ENCODE measurements around the gene SREK1IP1.
A peak's percentile ranks its signal among the peaks of the same experiment; 100 is the strongest.

Gene SREK1IP1

GRCh38 chr5:64773533-64773932 is 5.0 kb upstream of the SREK1IP1 start:
- Histone ChIP-seq H2BK15ac (ENCODE audit: low read length) (no peak overlapping the region), H3K9ac (ENCODE audit: low read depth, low read length, poor library complexity) (no peak overlapping the region), H2BK120ac (ENCODE audit: low read depth, low read length) (no peak overlapping the region), H2AK5ac (ENCODE audit: low read depth, low read length) (no peak overlapping the region), H3K27ac (replicated peaks; ENCODE audit: low read length) (no peak overlapping the region), H3K9me3 (replicated peaks in 1 of 2; ENCODE audit: control insufficient read depth in 2 of 2, insufficient read depth in 1 of 2, low read depth in 1 of 2, low read length in 2 of 2) (no peaks in the 10 kb centered on the region), H2AFZ (ENCODE audit: low read length) (no peak overlapping the region), H3K4me1 (ENCODE audit: control insufficient read depth in 2 of 2, insufficient read depth in 1 of 2, low read depth in 1 of 2, low read length in 2 of 2) (peaks cover 2 to 5% of the 10 kb centered on the region in 2 donors), H2BK12ac (ENCODE audit: low read length) (no peak overlapping the region), H3K36me3 (replicated peaks in 1 of 2; ENCODE audit: control insufficient read depth in 2 of 2, insufficient read depth in 2 of 2, low read length in 2 of 2) (peaks cover 0 to 36% of the 10 kb centered on the region in 2 donors), H3K4ac (ENCODE audit: low read length) (no peak overlapping the region), H3K4me3 (ENCODE audit: low read length in 2 of 2) (no peak overlapping the region), H3K18ac (ENCODE audit: low read length) (no peak overlapping the region), H4K8ac (ENCODE audit: low read depth, low read length) (no peak overlapping the region), H3K79me1 (ENCODE audit: low read depth, low read length) (no peaks in the 10 kb centered on the region), H3K4me2 (ENCODE audit: insufficient read depth, low read length, poor library complexity, severe bottlenecking) (no peak overlapping the region), H2BK5ac (ENCODE audit: low read length) (no peak overlapping the region), H4K91ac (ENCODE audit: low read depth, low read length, poor library complexity) (no peak overlapping the region), H3K27me3 (ENCODE audit: control insufficient read depth in 3 of 3, insufficient read depth in 3 of 3, low read depth in 1 of 3, low read length in 3 of 3) (no peaks in the 10 kb centered on the region), H3K14ac (ENCODE audit: low read length) (no peak overlapping the region), H3K23ac (ENCODE audit: low read depth, low read length, poor library complexity) (no peak overlapping the region)
- DNase-seq (ENCODE audit: low spot score) = no peak
- WGBS, 2 donors (ENCODE audit: extremely low coverage in 2 of 2, insufficient read length in 2 of 2, insufficient replicate concordance in 1 of 2) = no CpG with 5 or more reads among the region's 1 CpG

DNA sequence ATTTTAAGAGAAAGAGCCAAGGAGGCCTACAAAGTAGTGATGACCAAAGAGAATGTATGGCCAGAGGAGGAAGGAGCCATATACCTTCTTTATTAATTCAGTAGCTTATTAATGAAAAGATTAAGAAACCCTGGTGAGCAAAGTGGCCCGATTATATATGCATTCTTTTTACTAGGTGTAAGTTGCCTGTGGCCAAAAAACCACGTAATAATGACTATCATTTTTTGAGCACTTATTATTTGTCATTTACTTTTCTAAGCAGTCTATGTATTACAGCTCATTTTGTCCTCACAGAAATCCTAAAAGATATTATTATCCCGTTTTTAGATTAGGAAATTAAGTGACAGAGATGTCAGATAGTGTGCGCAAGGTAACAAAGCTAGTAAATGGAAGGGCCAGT is 3.2 kb upstream of the SREK1IP1 start:
- no peak overlapping the region for H3K4me2 ChIP-seq (ENCODE audit: insufficient read depth, low read length, poor library complexity, severe bottlenecking)
- no peak overlapping the region for H2BK12ac ChIP-seq (ENCODE audit: low read length)
- no peak overlapping the region for H2BK120ac ChIP-seq (ENCODE audit: low read depth, low read length)
- no peak overlapping the region for H3K27ac ChIP-seq (replicated peaks; ENCODE audit: low read length)
- H3K27me3 ChIP-seq (ENCODE audit: control insufficient read depth in 3 of 3, insufficient read depth in 3 of 3, low read depth in 1 of 3, low read length in 3 of 3) = no peaks in the 10 kb centered on the region
- no peak overlapping the region for H3K4ac ChIP-seq (ENCODE audit: low read length)
- peaks cover 0 to 28% of the 10 kb centered on the region in 2 donors for H3K36me3 ChIP-seq (replicated peaks in 1 of 2; ENCODE audit: control insufficient read depth in 2 of 2, insufficient read depth in 2 of 2, low read length in 2 of 2)
- H3K18ac ChIP-seq (ENCODE audit: low read length) = no peak overlapping the region
- no peak overlapping the region for H3K23ac ChIP-seq (ENCODE audit: low read depth, low read length, poor library complexity)
- H3K79me1 ChIP-seq (ENCODE audit: low read depth, low read length) = no peaks in the 10 kb centered on the region
- no peak overlapping the region for H3K14ac ChIP-seq (ENCODE audit: low read length)
- H2AK5ac ChIP-seq (ENCODE audit: low read depth, low read length) = no peak overlapping the region
- peaks cover 5 to 10% of the 10 kb centered on the region in 2 donors for H3K4me1 ChIP-seq (ENCODE audit: control insufficient read depth in 2 of 2, insufficient read depth in 1 of 2, low read depth in 1 of 2, low read length in 2 of 2)
- H4K8ac ChIP-seq (ENCODE audit: low read depth, low read length) = no peak overlapping the region
- no peak overlapping the region for H2BK15ac ChIP-seq (ENCODE audit: low read length)
- H2AFZ ChIP-seq (ENCODE audit: low read length) = no peak overlapping the region
- no peaks in the 10 kb centered on the region for H3K9me3 ChIP-seq (replicated peaks in 1 of 2; ENCODE audit: control insufficient read depth in 2 of 2, insufficient read depth in 1 of 2, low read depth in 1 of 2, low read length in 2 of 2)
- H3K4me3 ChIP-seq (ENCODE audit: low read length in 2 of 2) = no peak overlapping the region
- no peak for DNase-seq (ENCODE audit: low spot score)
- WGBS, 2 donors (ENCODE audit: extremely low coverage in 2 of 2, insufficient read length in 2 of 2, insufficient replicate concordance in 1 of 2) = no CpG with 5 or more reads among the region's 4 CpGs
- no peak overlapping the region for H2BK5ac ChIP-seq (ENCODE audit: low read length)
- H3K9ac ChIP-seq (ENCODE audit: low read depth, low read length, poor library complexity) = no peak overlapping the region
- H4K91ac ChIP-seq (ENCODE audit: low read depth, low read length, poor library complexity) = no peak overlapping the region

- DNase-seq (ENCODE audit: low spot score) = no peak
- Histone ChIP-seq H4K8ac (ENCODE audit: low read depth, low read length) (no peak overlapping the region), H3K4me1 (ENCODE audit: control insufficient read depth in 2 of 2, insufficient read depth in 1 of 2, low read depth in 1 of 2, low read length in 2 of 2) (peaks cover 10 to 12% of the 10 kb centered on the region in 2 donors), H3K79me1 (ENCODE audit: low read depth, low read length) (peaks cover 2% of the 10 kb centered on the region), H3K4ac (ENCODE audit: low read length) (no peak overlapping the region), H2BK120ac (ENCODE audit: low read depth, low read length) (no peak overlapping the region), H3K27ac (replicated peaks; ENCODE audit: low read length) (no peak overlapping the region), H2BK5ac (ENCODE audit: low read length) (no peak overlapping the region), H3K27me3 (ENCODE audit: control insufficient read depth in 3 of 3, insufficient read depth in 3 of 3, low read depth in 1 of 3, low read length in 3 of 3) (no peaks in the 10 kb centered on the region), H2AFZ (ENCODE audit: low read length) (peak overlapping the region; percentile 91), H3K9me3 (replicated peaks in 1 of 2; ENCODE audit: control insufficient read depth in 2 of 2, insufficient read depth in 1 of 2, low read depth in 1 of 2, low read length in 2 of 2) (no peaks in the 10 kb centered on the region), H3K4me2 (ENCODE audit: insufficient read depth, low read length, poor library complexity, severe bottlenecking) (peak overlapping the region; percentile 91), H4K91ac (ENCODE audit: low read depth, low read length, poor library complexity) (no peak overlapping the region), H3K9ac (ENCODE audit: low read depth, low read length, poor library complexity) (no peak overlapping the region), H3K23ac (ENCODE audit: low read depth, low read length, poor library complexity) (no peak overlapping the region), H3K18ac (ENCODE audit: low read length) (no peak overlapping the region), H2BK15ac (ENCODE audit: low read length) (no peak overlapping the region), H2BK12ac (ENCODE audit: low read length) (no peak overlapping the region), H3K36me3 (replicated peaks in 1 of 2; ENCODE audit: control insufficient read depth in 2 of 2, insufficient read depth in 2 of 2, low read length in 2 of 2) (peaks cover 4 to 28% of the 10 kb centered on the region in 2 donors), H2AK5ac (ENCODE audit: low read depth, low read length) (no peak overlapping the region), H3K4me3 (ENCODE audit: low read length in 2 of 2) (peak overlapping the region in 1 of 2 donors; percentile 81), H3K14ac (ENCODE audit: low read length) (no peak overlapping the region)
Observed at GRCh38 chr5:64769855-64770254, 1.4 kb upstream of the SREK1IP1 start.

DNA sequence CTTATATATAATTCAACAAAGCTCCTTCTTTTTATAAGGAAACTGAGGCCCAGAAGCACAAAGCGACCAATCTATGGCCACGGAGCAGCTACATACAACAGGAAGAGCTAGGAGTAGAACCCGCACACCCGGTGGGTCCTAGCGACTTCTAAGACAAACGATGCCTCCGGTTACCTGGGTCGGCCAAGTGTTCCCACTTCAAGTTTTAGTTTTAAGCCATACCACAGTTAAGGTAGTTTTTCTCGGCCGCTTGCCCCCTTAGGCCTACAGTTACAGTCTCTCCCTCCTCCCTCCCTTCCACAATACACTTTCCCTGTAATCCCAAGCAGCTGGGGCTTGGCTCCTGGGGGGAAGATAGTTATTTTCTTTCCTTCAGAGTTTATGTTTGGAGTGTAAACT is 533 bp downstream of the SREK1IP1 start:
- Histone ChIP-seq H3K4me2 (ENCODE audit: insufficient read depth, low read length, poor library complexity, severe bottlenecking) (peak overlapping the region; percentile 46), H2AK5ac (ENCODE audit: low read depth, low read length) (no peak overlapping the region), H4K91ac (ENCODE audit: low read depth, low read length, poor library complexity) (no peak overlapping the region), H3K18ac (ENCODE audit: low read length) (no peak overlapping the region), H3K9ac (ENCODE audit: low read depth, low read length, poor library complexity) (peak overlapping the region; percentile 53), H3K23ac (ENCODE audit: low read depth, low read length, poor library complexity) (no peak overlapping the region), H3K4me3 (ENCODE audit: low read length in 2 of 2) (peak overlapping the region; percentile 81 to 90), H3K4ac (ENCODE audit: low read length) (no peak overlapping the region), H2BK120ac (ENCODE audit: low read depth, low read length) (no peak overlapping the region), H2BK12ac (ENCODE audit: low read length) (no peak overlapping the region), H3K4me1 (ENCODE audit: control insufficient read depth in 2 of 2, insufficient read depth in 1 of 2, low read depth in 1 of 2, low read length in 2 of 2) (peaks cover 10 to 12% of the 10 kb centered on the region in 2 donors), H3K36me3 (replicated peaks in 1 of 2; ENCODE audit: control insufficient read depth in 2 of 2, insufficient read depth in 2 of 2, low read length in 2 of 2) (peaks cover 6 to 38% of the 10 kb centered on the region in 2 donors), H3K27me3 (ENCODE audit: control insufficient read depth in 3 of 3, insufficient read depth in 3 of 3, low read depth in 1 of 3, low read length in 3 of 3) (no peaks in the 10 kb centered on the region), H3K79me1 (ENCODE audit: low read depth, low read length) (peaks cover 2% of the 10 kb centered on the region), H2AFZ (ENCODE audit: low read length) (peak overlapping the region; percentile 91), H3K27ac (replicated peaks; ENCODE audit: low read length) (peak overlapping the region; percentile 85), H4K8ac (ENCODE audit: low read depth, low read length) (no peak overlapping the region), H3K9me3 (replicated peaks in 1 of 2; ENCODE audit: control insufficient read depth in 2 of 2, insufficient read depth in 1 of 2, low read depth in 1 of 2, low read length in 2 of 2) (no peaks in the 10 kb centered on the region), H3K14ac (ENCODE audit: low read length) (no peak overlapping the region), H2BK5ac (ENCODE audit: low read length) (no peak overlapping the region), H2BK15ac (ENCODE audit: low read length) (no peak overlapping the region)
- no CpG with 5 or more reads among the region's 10 CpGs for WGBS, 2 donors (ENCODE audit: extremely low coverage in 2 of 2, insufficient read length in 2 of 2, insufficient replicate concordance in 1 of 2)
- DNase-seq (ENCODE audit: low spot score) = no peak

Data from neuronal stem cell (in vitro differentiated cells).